Measurements from ENCODE around the gene ARHGEF1. TPM values are rescaled to one million over a fixed set of nuclear protein-coding genes. Genes with fewer than 3 reads are reported as not detected.
A peak's percentile ranks its signal among the peaks of the same experiment; 100 is the strongest.

Gene ARHGEF1
- total RNA-seq, 1 donor from 2014 or later = 36.3 TPM

DNA sequence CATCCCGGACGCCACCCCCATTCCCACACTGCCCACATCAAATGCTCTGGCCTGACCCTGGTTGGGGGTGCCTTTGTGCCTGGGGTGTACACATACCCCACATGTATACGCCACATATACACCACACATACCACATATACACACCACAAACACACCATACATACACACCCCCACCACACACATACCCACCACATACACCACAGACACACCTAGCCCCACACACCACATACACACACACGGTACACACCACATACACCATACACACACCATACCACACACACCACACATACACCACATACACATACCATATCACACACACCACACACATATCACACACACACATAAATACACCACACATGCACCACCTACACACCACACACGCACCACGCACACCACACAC, 35.1 kb downstream of the ARHGEF1 start:
- DNase-seq (ENCODE audit: low read depth) = no peak

DNA sequence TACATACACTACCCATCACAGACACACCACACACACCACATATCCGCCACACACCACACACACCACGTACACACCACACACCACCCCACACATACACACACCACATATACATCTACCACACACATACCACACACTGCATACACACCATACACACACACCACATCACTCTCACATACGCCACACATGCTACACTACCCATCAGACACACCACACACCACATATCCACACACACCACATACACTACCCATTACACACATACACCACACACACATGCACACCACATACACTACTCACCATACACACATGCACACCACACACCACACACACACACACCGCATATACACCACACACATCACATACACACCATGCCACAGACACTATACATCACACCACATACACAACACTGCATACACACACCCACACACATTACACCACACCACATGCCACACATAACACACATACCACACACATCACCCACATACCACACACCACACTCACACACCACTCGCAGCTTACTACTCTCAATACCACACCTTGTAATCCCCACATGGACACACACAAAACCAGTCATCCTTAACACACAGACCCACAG, 35.8 kb downstream of the ARHGEF1 start:
- peak; percentile 10 for DNase-seq (ENCODE audit: low read depth)

DNA sequence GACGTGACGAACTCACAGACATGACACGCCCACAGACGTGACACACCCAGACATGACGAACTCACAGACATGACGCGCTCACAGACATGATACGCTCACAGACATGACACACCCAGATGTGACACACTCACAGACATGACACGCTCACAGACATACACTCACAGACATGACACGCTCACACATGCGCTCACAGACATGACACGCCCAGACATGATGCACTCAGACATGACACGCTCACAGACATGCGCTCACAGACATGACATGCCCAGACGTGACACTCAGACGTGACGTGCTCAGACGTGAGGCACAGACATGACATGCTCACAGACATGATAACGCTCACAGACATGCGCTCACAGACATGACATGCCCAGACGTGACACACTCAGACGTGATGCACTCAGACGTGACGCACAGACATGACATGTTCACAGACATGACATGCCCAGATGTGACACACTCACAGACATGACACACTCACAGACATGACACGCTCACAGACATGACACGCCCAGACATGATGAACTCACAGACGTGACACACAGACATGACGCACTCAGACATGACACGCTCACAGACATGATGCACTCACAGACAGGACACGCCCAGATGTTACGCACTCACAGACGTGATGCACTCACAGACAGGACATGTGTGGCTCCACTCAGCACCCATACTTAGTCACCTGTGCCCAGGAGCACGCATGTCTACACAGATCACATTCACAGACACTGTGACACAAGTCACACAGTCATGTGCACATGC, 37.1 kb downstream of the ARHGEF1 start:
- DNase-seq (ENCODE audit: low read depth) = no peak

DNA sequence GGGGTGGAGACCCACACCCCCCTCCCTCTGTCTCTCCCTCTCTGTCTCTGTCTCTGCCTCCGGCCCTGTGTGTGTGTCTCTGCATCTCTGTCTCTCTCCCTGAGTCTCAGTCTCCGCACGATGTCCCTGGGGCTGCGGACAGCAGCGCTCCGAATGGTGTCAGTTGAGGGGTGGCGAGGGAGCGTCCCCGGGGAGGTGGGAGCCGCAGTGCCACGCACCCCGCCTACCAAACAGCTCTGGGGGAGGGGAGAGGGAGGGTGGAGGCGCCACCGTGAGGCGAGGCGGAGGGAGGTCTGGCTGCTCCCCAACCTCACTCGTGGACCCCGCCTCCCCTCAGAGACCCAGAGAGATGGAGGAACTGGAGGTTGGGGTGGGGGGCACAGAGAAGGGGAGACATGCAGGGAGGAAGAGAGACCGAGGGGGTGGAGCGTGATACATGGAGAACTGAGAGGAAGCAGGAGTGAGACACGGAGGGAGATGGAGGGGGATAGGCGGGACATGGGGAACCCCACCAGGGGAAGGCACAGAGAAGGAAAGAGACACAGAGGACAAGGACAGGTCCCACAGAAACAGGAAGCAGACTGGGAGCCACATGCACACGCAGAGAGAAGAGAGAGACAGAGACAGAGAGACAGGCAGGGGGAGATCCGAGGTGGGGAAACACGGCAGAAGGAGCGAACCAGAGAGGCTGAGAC, 38.0 kb downstream of the ARHGEF1 start:
- no peak for DNase-seq (ENCODE audit: low read depth)

DNA sequence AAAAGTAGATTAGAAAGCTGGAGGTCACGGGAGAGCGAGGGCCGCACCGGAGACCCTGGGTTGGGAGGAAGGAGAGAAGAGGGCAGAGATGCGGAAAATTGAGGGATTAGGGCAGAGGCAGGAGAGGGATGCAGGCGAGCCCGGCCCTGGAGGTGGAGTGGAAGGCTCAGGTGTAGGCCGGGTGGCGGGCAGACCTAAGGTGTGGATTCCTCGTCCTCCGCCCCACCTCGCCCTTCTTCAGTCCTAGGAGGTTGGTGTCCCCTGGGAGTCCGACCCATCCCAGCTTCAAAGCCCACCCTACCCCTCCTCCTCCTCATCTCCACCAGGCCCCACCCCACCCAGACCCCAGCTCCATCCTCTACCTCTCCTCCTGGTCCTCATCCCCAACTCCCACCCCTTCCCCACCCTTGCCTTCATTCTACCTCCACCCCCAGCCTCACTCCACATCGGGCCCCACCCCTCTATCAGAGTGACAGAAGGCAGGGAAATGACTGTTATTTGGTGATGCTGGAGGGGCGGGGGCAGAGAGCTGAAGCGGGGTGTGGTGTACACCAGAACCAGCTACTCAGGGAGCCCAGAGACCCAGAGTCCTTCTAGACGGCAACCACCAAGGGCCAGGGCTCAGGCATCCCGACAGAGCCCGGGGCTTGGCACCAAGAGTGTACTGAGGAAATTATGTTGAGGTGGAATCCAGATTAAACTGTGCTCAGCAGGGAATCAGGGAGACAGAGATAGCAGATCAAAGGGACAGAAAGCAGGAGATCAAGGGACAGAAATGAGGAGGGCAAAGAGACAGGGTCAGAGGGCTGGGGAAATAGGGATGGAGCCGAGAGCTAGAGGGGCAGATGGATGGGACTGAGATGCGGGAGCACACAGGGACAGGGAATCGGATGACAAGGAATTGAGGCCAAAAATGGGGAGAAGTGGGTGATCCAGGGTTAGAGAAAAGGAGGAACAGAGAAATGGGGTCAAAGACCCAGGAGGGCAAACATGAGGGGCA, 38.9 kb downstream of the ARHGEF1 start:
- no peak for DNase-seq (ENCODE audit: low read depth)

DNA sequence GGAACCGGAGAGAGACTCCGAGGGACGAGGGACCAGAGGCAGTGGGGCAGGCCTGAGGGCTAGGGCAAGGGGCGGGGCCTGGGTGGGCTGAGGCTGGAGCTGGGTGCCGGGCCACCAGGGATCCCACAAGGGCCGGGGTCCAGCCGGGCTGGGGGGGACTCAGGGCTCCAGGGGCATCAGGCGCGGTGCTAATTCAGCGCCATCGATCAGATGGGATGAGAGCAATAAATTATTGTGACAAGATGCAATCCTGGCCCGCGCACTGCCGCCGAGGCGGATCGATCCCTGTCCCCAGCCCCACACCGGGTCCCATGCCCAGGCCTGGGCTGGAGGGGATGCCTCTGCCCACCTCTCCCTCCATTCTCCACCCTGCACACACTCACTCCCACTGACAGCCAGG, 39.6 kb downstream of the ARHGEF1 start:
- no peak for DNase-seq (ENCODE audit: low read depth)

DNA sequence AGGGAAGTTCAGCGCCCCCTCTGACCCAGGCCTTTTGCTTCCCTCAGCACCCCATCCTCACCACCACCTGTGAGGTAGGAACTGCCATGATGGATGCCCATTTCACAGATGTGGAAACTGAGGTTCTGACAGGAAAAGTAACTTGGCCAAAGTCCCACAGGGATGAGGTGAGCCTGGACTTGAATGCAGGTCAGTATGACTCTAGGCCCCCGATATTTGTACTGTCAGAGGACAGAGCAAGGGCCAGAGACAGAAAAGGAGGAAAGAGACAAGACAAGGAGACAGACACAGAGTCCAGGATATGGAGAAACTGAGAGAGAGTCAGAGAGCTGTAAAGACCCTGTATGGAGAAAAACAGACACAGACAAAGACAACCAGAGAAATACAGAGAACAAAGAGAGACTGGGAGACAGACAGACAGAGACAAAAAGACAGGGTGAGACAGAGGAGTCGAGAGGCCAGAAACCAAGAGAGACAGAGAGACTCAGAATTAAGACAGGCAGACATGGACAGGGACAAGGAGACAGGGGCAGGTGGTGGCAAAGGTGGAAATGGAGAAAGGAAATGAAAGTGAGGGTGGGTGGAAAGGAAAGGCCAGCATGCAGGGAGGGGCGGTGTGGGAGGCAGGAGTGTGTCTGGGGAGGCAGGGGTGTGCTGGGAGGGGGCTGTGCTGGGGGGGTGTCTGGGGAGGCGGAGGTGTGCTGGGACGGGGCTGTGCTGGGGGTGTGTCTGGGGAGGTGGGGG, 40.2 kb downstream of the ARHGEF1 start:
- DNase-seq (ENCODE audit: low read depth) = no peak

DNA sequence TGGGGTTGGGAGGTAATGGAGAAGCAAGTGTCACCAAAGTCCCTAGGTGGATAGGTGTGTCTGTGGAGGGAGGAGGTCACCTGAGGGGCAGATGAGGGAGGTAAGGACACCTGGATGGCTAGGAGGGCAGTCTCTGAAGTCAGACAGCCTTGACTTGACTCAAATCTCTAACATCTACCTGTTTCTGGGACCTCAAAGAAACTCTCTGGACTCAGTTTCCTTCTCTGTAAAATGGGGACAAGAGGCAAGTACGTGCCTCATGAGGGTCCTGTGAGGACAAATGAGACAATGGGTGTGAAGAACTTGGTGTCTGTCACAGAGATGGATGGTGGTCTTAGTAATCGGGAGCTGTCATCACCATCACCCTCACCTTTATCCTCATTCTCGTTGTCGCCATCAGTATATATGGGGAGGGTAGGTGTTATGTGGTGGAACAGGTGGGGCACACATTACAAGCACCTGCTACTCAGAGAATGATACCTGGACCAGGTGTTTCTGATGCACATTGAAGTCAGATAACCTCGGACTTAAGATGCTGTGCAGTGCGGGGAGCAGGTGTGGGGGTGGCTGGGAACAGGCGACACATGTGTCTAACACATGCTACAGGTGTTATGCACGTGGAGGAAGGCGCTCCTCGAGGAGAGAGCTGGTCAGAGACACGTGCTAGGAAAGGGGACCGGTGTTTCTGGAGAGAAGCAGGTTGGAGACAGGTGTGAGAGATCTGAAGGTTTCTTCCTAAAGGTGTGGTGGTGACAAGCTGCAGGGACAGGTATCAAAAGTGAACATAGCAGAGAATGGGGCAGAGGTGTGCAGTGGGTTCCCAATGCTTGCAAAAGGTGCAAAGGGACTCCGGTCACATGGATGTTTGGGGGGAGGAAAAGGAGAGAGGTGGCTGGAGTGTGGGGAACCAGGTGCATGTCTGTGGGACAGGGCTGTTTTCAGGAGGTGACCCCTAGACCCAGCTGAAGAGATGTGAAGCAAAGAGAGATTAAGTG, 41.5 kb downstream of the ARHGEF1 start:
- no peak for DNase-seq (ENCODE audit: low read depth)

DNA sequence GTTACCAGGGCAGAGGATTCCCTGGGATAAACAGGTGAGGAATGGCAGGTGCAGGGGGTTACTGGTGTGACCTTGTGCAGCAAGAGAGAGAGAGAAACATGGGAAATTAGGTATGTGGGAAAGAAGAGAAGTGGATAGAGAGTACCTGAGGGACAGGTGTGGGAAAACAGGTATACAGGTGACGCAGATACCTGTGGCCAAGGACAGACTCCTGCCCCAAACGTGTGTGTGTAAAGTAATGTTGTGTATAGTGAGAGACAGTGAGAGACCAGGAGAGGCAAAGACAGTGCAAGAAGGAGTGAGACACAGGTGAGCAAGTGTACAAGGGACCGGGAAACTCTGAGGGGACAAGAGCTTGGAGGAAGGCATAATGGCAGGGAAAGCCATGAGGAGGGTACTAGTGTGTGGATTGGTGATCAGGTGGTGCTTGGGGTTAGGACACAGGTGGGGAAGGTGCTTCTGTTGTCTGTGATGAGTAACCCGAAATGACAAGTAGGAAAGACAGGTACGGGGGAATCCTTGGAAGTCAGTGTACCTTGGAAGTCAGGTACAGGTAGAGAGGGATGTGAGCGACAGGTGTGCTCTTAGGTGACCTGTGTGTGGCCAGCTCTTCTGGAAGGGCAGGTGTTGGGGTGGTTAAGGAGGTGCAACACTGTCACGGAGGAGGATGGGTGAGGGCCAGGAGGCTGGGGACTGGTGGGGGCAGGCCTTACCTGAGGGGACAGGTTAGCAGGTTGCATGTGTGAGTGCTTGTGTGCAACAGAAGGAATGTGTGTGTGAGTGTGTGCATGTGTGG, 42.4 kb downstream of the ARHGEF1 start:
- no peak for DNase-seq (ENCODE audit: low read depth)

DNA sequence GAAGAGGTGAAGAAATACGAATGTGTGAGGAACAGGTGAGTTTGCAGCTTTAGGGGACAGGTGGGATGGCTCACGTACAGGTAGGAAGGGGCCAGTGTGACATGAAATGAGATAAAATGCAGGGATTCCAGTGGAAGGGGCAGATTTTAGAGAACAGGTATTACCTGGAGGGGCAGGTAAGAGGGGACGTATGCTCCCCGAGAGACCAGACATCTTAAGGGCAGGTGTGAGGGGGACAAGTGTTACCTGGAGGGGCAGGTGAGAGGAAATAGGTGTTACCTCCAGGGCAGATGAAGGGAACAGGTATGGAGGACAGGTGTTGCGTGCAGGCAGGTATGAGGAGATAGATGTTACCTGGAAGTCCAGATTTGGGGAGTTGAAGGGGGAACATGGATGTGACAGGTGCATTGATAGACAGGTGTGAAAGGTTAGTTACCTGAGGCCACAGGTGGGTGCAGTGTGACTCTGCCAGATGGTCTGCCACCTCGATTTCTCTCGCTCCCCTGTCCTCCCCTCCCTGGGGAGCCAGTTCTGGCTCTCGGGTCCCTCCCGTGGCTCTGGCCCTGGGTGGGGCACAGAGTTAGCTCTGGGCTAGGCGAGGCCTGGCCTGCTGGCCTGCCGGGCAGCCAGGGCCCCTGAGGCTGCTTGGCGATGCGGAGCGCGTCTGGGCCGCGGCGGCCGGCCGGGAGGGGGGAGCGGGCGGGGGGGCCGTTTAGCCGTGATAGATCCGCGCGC, 43.2 kb downstream of the ARHGEF1 start:
- no peak for DNase-seq (ENCODE audit: low read depth)

DNA sequence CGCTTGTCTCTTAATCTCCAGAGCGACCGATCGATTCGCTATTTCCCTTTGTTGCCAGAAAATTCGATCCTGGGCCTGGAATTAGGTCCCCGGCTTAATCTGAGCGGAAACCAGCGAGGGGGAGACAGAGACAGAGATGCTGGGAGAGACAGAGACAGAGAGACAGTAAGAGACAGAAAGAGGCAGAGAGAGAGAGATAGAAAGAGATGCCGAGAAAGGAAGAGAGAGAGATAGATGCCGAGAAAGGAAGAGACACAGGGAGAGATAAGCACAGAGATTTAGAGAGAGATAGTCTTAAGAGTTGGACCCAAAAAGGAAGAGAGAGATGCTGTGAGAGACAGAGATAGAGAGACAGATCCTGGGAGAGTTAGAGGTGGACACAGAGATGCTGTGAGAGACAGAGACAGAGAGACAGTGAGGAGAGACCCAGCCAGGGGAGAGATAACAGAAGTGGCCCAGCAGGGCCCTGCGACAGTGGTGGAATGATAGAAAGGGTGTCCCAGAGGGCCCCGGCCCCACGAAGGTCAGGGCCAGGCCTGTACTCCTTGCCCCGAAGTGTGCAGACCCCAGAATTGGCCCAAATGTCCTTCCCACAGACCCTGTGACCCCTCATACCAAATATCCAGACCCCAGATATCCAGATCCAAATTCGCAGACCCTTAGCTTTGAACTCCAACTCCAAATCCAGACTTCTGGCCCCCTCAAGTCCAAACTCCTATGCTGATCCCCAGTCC, 43.9 kb downstream of the ARHGEF1 start:
- no peak for DNase-seq (ENCODE audit: low read depth)

DNA sequence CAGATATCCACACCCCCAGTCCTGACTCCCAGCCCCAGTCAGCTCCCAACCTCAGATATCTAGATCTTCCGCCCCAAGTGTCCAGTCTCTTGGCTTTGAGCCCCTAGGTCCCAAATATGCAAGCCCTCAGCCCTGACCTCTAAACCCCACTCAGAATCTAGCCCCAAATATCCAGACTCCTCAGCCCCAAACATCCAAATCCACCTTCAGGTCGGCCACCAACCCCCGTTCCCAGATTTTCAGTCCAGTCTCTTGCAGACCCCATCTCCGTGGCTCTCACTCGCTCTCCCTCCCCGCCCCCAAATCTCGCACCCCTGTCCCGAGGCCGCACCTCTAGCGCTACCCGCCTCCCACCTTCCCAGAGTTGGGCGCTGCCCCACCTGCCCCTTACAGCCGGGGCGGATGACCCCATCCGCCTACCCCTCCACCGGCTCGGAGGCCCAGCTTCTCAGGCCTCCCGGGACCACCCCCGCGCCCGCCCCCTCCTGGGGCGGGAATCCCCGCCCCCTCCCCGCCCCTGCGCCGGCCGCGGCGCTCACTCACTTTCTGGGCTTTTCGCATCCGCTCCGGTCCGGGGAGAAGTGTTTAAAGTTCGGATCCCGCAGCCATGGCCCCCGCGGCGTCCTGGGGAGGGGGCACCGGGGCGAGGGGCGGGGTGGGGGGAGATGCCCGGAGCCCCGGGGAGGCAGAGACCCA, 44.7 kb downstream of the ARHGEF1 start:
- DNase-seq (ENCODE audit: low read depth) = no peak

DNA sequence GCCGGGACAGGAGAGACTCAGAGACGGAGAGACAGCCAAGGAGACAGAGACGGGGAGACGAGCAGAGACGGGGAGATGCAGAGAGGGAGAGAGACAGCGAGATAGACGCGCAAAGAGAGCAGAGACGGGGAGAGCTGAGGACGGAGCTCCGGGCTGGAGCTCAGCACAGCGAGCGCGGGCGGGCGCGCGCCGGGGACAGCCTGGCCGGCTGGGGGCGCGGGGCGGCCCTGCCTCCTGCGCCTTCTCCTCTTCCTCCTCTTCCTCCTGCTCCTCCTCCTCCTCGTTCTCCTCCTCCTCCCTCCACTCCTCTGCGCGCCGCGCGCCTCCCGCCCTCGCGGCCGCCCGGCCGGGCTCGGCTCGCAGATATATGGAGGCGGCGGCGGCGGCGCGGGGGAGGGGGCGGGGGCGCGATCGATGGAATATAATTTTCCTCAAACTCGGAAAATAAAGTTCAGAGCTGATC, 45.3 kb downstream of the ARHGEF1 start, which contains the start of gene ERFL:
TSS of gene ERFL (minus strand) at position 229 of the 463 bp plus-strand sequence. CDS start 15,530 bp downstream, outside the sequence.
- no peak for DNase-seq (ENCODE audit: low read depth)

DNA sequence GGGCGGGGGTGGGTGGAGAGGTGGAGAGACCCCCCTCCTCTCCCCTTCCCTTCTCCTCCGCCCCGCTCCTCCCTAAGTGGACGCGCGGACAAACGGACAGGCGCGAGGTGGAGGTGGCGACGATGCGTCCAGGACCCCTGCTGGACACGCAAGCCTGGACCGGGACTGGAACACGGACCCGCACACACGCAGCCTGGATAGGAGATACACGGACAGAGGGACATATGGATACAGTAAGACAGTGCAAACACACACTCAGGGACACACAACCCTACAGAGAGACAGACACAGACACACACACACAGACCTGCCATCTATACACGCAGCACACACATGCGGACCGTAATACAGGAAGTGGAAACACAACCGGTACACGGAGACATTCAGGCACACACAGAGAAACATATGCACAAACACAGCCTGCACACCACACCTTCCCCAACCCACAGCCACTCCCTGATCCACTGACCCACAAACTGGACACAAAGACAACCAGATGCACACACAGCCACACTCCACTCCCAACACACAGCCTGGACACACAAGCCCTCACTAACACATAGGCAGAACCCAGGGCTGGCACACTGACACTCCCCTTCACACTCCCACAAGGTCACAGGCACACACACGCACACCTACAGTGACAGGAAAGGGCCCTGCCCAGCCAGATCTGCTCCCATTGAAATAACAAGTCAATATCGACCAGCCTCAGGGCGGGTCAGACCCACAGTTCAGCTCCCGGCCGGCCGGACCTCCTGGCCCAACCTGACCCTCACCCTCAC, 46.0 kb downstream of the ARHGEF1 start:
- DNase-seq (ENCODE audit: low read depth) = no peak

DNA sequence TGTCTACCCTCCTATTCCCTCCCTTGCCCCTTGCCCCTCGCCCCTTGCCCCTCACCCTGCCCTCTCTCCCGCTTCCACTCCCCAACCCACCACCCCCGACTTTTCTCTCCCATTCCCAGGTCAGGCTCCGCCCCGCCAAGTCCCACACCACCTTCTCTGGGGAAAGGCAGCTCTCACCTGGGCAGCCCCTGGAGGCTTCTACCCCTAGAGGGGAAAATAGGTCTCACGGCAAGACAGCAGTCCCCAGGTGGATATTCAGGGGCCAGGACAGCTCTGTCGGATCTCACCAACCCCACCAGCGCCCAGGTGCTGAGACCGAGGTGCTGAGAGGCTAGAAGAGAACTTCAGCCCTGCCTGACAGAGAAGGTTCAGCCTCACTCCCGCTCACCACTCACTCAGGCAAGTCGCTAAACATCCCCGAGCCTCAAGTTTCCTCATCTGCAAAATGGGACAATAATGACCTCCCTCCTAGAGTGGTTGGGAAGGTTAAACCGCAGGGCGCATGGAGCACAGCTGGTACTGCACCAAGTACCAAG, 46.6 kb downstream of the ARHGEF1 start:
- DNase-seq (ENCODE audit: low read depth) = no peak

DNA sequence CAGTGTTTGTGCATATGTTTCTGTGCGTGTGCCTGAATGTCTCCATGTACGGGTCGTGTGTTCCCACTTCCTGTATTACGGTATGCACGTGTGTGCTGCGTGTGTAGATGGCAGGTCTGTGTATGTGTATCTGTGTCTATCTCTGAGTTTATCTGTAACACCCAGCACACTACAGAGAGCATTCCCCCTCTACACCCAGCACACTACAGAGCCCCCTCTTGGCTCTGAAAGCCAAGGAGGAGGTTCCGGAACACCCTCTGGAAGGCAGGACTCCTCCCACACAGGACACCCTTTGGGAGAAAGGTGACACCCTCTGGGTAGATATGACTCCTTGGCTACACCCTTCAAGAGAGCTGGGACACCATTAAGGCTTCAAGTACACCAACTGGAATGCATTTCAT, 47.3 kb downstream of the ARHGEF1 start:
- no peak for DNase-seq (ENCODE audit: low read depth)

Data from renal cortical epithelial cell (primary cell).